Measurements from ENCODE around the gene CSRP3. TPM values are rescaled to one million over a fixed set of nuclear protein-coding genes. Genes with fewer than 3 reads are reported as not detected.

CSRP3 gene
- total RNA-seq, 6 donors from 2014 or later = not detected

DNA sequence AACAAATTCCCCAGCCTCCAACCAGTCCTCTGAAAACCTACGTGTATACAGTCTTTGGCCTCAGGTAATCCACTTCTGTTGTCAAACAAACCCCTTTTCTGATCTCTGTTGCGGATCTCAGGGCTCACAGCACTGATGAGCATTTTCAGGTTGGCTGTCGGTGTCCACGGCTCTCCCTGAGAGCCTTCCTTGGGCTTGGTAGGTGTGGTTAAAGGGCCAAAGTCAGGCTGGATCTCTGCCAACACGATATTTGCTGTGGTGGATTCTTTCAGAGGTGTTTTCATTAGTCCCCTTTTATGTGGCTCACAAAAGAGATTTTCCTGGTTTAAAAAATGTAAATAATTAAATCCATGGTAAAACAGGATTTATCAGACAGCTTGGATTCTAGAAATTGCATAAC lies 36.0 kb upstream of the CSRP3 start:
- Histone ChIP-seq H3K9me3 (no peaks in the 10 kb centered on the region), H3K27me3 (peaks cover 0 to 22% (median 13%) of the 10 kb centered on the region in 4 donors), H3K36me3 (no peaks in the 10 kb centered on the region), H3K4me1 (peaks cover 18 to 29% (median 25%) of the 10 kb centered on the region in 4 donors), H3K27ac (no peak overlapping the region), H3K4me3 (no peak overlapping the region)
- TF ChIP-seq POLR2AphosphoS5 (IDR thresholded peaks at IDR 0.05) = no peak
- no peak for TF ChIP-seq POLR2A (IDR thresholded peaks at IDR 0.05)
- TF ChIP-seq EP300 (IDR thresholded peaks at IDR 0.05) = no peak
- TF ChIP-seq, protein P1, sequence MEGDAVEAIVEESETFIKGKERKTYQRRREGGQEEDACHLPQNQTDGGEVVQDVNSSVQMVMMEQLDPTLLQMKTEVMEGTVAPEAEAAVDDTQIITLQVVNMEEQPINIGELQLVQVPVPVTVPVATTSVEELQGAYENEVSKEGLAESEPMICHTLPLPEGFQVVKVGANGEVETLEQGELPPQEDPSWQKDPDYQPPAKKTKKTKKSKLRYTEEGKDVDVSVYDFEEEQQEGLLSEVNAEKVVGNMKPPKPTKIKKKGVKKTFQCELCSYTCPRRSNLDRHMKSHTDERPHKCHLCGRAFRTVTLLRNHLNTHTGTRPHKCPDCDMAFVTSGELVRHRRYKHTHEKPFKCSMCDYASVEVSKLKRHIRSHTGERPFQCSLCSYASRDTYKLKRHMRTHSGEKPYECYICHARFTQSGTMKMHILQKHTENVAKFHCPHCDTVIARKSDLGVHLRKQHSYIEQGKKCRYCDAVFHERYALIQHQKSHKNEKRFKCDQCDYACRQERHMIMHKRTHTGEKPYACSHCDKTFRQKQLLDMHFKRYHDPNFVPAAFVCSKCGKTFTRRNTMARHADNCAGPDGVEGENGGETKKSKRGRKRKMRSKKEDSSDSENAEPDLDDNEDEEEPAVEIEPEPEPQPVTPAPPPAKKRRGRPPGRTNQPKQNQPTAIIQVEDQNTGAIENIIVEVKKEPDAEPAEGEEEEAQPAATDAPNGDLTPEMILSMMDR (IDR thresholded peaks at IDR 0.05) = no peak
- ATAC-seq (ENCODE audit: low FRiP score in 2 of 2) (no peak), DNase-seq (no peak)
- 80% methylated on average over 5 of the region's 5 CpGs for WGBS, 2 donors

DNA sequence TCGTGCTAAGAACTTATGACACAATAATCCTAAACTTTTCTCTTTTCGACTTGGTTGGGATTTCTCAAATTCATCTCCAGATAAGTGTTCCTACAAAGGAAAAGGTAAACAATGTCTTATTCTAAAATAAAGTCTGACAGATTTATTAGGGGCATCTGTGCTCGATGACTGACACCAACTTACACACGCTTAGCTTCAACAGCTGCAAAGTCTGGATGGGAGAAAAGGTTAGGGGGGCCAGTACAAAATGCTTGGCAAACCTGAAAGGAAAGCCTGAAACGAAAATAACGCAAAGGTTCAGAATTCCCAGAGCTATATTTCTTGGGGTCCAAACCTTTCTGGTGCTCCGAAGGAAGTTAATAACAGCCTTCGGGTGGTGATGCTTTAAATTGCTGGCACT lies 35.6 kb upstream of the CSRP3 start:
- TF ChIP-seq POLR2A (IDR thresholded peaks at IDR 0.05) (no peak), POLR2AphosphoS5 (IDR thresholded peaks at IDR 0.05) (no peak), EP300 (IDR thresholded peaks at IDR 0.05) (no peak)
- TF ChIP-seq, protein P1 (IDR thresholded peaks at IDR 0.05) = no peak
- no peaks in the 10 kb centered on the region for H3K36me3 ChIP-seq
- H3K9me3 ChIP-seq = no peaks in the 10 kb centered on the region
- peaks cover 14 to 24% (median 21%) of the 10 kb centered on the region in 4 donors for H3K4me1 ChIP-seq
- no peak overlapping the region for H3K27ac ChIP-seq
- H3K4me3 ChIP-seq = no peak overlapping the region
- peaks cover 0 to 18% (median 11%) of the 10 kb centered on the region in 4 donors for H3K27me3 ChIP-seq
- no peak for ATAC-seq (ENCODE audit: low FRiP score in 2 of 2)
- WGBS, 2 donors = 84 to 88% methylated on average over 8 of the region's 8 CpGs
- no peak for DNase-seq

DNA sequence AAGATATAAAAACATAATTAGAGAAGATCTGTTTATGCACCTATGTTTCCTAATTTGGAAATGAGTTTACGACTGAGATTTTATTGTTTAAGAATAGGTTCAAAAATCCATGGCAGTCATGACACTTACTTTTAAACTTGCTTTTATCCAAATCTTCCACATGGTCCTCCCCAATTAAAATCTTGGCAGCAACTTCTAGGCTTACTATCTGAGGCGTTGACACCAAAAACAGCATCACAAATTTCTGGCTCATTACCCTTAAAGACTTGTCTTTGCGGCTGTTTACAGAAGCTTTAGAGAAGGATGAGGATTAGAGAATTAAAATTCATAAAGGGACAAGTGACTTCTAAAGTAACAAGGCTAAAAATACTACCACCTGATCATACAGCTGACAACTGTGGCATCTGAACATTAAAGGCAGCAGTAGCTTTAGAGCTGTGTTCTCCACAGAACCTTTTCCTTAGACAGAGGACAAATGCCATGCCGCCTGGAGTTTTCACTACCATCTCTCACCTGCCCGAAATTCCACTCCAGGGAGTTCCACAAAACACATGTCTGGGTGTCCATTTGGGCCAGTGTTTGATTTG lies 32.5 kb upstream of the CSRP3 start:
- Histone ChIP-seq H3K36me3 (no peaks in the 10 kb centered on the region), H3K4me3 (no peak overlapping the region), H3K27ac (no peak overlapping the region), H3K4me1 (no peaks in the 10 kb centered on the region), H3K27me3 (no peaks in the 10 kb centered on the region), H3K9me3 (no peaks in the 10 kb centered on the region)
- 96 to 97% methylated on average over 5 of the region's 5 CpGs for WGBS, 2 donors
- TF ChIP-seq, protein P1 (IDR thresholded peaks at IDR 0.05) = no peak
- TF ChIP-seq POLR2A (IDR thresholded peaks at IDR 0.05) = no peak
- no peak for TF ChIP-seq EP300 (IDR thresholded peaks at IDR 0.05)
- TF ChIP-seq POLR2AphosphoS5 (IDR thresholded peaks at IDR 0.05) = no peak
- no peak for ATAC-seq (ENCODE audit: low FRiP score in 2 of 2)
- no peak for DNase-seq

DNA sequence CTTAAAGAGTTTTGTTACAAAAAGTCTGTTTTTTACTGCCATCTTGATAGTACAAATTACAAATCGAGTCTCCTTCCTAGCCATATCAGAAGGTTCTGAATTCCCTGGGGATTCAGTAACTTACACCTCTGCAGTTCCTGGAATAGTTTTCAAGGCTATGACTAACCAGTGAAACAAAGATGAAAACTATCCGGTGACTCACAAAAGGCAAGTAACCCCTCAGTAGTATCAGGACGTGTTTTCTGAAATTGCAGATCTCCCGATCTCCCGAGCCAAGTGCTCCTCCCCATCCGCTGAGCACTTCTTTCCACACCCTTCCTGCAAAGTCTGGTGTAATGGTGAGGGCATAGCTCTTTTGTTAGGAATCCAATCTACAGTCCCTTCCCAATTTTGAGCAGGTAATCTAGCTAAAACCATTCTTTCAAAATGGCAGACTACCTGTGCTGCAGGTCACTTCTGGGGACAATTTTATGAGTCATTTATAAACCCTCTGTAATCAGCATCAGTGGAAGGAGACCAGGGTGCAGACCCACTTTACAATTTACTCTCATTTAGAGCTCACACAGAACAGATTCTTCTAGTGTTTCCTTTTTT lies 31.2 kb upstream of the CSRP3 start:
- Histone ChIP-seq H3K4me1 (no peaks in the 10 kb centered on the region), H3K27ac (no peak overlapping the region), H3K9me3 (no peaks in the 10 kb centered on the region), H3K4me3 (no peak overlapping the region), H3K27me3 (no peaks in the 10 kb centered on the region), H3K36me3 (no peaks in the 10 kb centered on the region)
- ATAC-seq (ENCODE audit: low FRiP score in 2 of 2) (peak in 1 of 2 donors; percentile 14), DNase-seq (no peak)
- TF ChIP-seq, protein P1 (IDR thresholded peaks at IDR 0.05) = no peak
- no peak for TF ChIP-seq POLR2AphosphoS5 (IDR thresholded peaks at IDR 0.05)
- no peak for TF ChIP-seq EP300 (IDR thresholded peaks at IDR 0.05)
- no peak for TF ChIP-seq POLR2A (IDR thresholded peaks at IDR 0.05)
- WGBS, 2 donors = 72 to 81% methylated on average over 5 to 6 of the region's 6 CpGs

DNA sequence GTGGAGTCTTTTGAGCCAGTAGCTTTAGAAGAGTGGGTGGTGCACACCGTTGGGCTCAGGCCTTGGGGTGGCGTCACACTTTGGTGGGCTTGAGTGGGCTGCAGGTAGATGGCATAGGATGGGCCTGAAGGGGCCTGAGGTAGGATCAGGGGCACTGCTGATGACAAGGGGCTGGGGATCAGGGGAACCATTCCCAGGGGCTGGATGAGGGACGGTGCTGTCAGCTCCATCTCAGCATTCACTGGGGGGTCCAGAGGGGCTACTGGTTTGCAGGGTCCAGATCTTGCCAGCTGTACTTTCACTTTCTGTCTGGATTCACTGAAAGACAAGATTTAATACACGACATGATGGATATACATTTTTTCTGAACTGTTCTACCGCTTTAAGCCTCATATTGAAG lies 27.9 kb upstream of the CSRP3 start:
- WGBS, 2 donors = 93 to 94% methylated on average over 5 of the region's 5 CpGs
- Histone ChIP-seq H3K36me3 (no peaks in the 10 kb centered on the region), H3K27ac (no peak overlapping the region), H3K27me3 (no peaks in the 10 kb centered on the region), H3K4me1 (no peaks in the 10 kb centered on the region), H3K4me3 (no peak overlapping the region), H3K9me3 (no peaks in the 10 kb centered on the region)
- TF ChIP-seq EP300 (IDR thresholded peaks at IDR 0.05) = no peak
- TF ChIP-seq POLR2A (IDR thresholded peaks at IDR 0.05) = no peak
- TF ChIP-seq POLR2AphosphoS5 (IDR thresholded peaks at IDR 0.05) = no peak
- TF ChIP-seq, protein P1 (IDR thresholded peaks at IDR 0.05) = no peak
- no peak for DNase-seq
- no peak for ATAC-seq (ENCODE audit: low FRiP score in 2 of 2)
